DND-41 (cell line): ENCODE measurements around the gene MTFMT.

Experiments used
- ATAC-seq: fragments of 200-7000 bp; cut with Tn5 transposase; 3 replicates; pipeline ENCODE4 v1.9.1; 2021; ENCODE audit warnings: low read depth; ENCODE audit not compliant: insufficient read depth
- DNase-seq: peaks from one replicate; pipeline ENCODE4 v3.0.0-alpha.2; 2020
- H2AFZ ChIP-seq: 2 replicates; pipeline ENCODE4 v1.6.0; 2012; ENCODE audit warnings: low read depth, low read length
- H3K27ac ChIP-seq: 2 replicates; pipeline ENCODE4 v1.5.1; 2012; ENCODE audit warnings: low read length, inconsistent platforms
- H3K27me3 ChIP-seq: fragments of 200-600 bp; sonication (generic); 2 replicates; pipeline ENCODE4 v1.6.0; 2012; ENCODE audit warnings: low read length, mild to moderate bottlenecking, inconsistent platforms; ENCODE audit not compliant: insufficient read depth, poor library complexity
- H3K36me3 ChIP-seq: 2 replicates; pipeline ENCODE4 v1.5.1; 2012; ENCODE audit warnings: low read length, inconsistent platforms; ENCODE audit not compliant: insufficient read depth
- H3K4me1 ChIP-seq: 2 replicates; pipeline ENCODE4 v1.5.1; 2012; ENCODE audit warnings: mild to moderate bottlenecking, low read length; ENCODE audit not compliant: insufficient read depth
- H3K4me2 ChIP-seq: 2 replicates; pipeline ENCODE4 v1.6.0; 2012; ENCODE audit warnings: mild to moderate bottlenecking, moderate library complexity, low read length, inconsistent platforms; ENCODE audit not compliant: insufficient read depth
- H3K4me3 ChIP-seq, 2 experiments: fragments of 200-600 bp in 1 of 2; shearing (Covaris generic) in 1 of 2; 2 replicates each; pipeline ENCODE4 v1.5.1; 2012 to 2016; ENCODE audit warnings: inconsistent platforms in 2 of 2, low read length in 2 of 2, mild to moderate bottlenecking in 2 of 2, low read depth in 1 of 2, moderate library complexity in 1 of 2
- H3K79me2 ChIP-seq: 2 replicates; pipeline ENCODE4 v1.6.0; 2012; ENCODE audit warnings: low read length, inconsistent platforms; ENCODE audit not compliant: insufficient read depth
- H3K9ac ChIP-seq: 2 replicates; pipeline ENCODE4 v1.6.0; 2012; ENCODE audit warnings: low read depth, mild to moderate bottlenecking, inconsistent platforms, low read length, moderate library complexity
- H3K9me3 ChIP-seq: 2 replicates; pipeline ENCODE4 v1.5.1; 2012; ENCODE audit warnings: low read length, moderate library complexity, mild to moderate bottlenecking, inconsistent platforms; ENCODE audit not compliant: insufficient read depth, severe bottlenecking
- H4K20me1 ChIP-seq: 2 replicates; pipeline ENCODE4 v1.6.0; 2012; ENCODE audit warnings: low read length; ENCODE audit not compliant: insufficient read depth
- EZH2 ChIP-seq: IDR thresholded peaks from 3 replicates; pipeline ENCODE4 v1.6.1; 2012; ENCODE audit warnings: borderline replicate concordance, low read depth, mild to moderate bottlenecking, moderate library complexity, low read length, inconsistent platforms; ENCODE audit not compliant: severe bottlenecking
- TF ChIP-seq, protein P1 (sequence below): IDR thresholded peaks from 2 replicates; pipeline ENCODE4 v1.5.1; 2012; ENCODE audit warnings: borderline replicate concordance, low read length, moderate library complexity, mild to moderate bottlenecking; ENCODE audit not compliant: poor library complexity, severe bottlenecking; ENCODE audit errors: extremely low read depth

Gene MTFMT

DNA sequence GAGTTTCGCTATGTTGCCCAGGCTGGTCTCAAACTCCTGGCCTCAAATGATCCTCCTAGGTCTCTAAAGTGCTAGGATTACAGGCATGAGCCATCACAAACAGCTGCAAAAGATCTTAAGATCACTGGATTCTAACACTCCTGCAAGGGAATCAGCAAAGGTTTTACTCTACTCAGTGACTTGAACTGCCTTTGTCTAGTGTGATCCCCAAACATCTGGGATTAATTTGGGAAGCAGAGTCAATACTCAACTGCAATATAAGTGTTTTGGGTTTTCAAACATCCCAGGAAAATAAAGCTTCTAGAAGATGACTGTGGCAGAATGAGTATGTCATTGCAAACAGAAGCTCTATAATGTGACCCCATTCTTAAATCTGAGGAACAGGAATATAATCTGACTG is 47.0 kb downstream of the MTFMT start:
- peaks cover 8% of the 10 kb centered on the region for H3K4me1 ChIP-seq
- peaks cover 25% of the 10 kb centered on the region for H3K36me3 ChIP-seq

GRCh38 chr15:64981812-64982431 is 47.5 kb downstream of the MTFMT start:
- Histone ChIP-seq H3K36me3 (peaks cover 28% of the 10 kb centered on the region), H3K79me2 (peaks cover 14% of the 10 kb centered on the region)

More for the DNA sequence above, 47.0 kb downstream of the MTFMT start:
- H2AFZ ChIP-seq: no peak overlapping the region
- ATAC-seq (no peak), DNase-seq (no peak)
- peaks cover 20% of the 10 kb centered on the region for H3K79me2 ChIP-seq
- no peak overlapping the region for H3K9ac ChIP-seq
- no peak overlapping the region for H3K4me3 ChIP-seq
- no peak overlapping the region for H3K27ac ChIP-seq
- H3K27me3 ChIP-seq: no peaks in the 10 kb centered on the region
- H3K4me2 ChIP-seq: no peak overlapping the region
- no peaks in the 10 kb centered on the region; the same call in 1 of the 2 replicates for H4K20me1 ChIP-seq
- TF ChIP-seq, protein P1, sequence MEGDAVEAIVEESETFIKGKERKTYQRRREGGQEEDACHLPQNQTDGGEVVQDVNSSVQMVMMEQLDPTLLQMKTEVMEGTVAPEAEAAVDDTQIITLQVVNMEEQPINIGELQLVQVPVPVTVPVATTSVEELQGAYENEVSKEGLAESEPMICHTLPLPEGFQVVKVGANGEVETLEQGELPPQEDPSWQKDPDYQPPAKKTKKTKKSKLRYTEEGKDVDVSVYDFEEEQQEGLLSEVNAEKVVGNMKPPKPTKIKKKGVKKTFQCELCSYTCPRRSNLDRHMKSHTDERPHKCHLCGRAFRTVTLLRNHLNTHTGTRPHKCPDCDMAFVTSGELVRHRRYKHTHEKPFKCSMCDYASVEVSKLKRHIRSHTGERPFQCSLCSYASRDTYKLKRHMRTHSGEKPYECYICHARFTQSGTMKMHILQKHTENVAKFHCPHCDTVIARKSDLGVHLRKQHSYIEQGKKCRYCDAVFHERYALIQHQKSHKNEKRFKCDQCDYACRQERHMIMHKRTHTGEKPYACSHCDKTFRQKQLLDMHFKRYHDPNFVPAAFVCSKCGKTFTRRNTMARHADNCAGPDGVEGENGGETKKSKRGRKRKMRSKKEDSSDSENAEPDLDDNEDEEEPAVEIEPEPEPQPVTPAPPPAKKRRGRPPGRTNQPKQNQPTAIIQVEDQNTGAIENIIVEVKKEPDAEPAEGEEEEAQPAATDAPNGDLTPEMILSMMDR: no peak
- no peak for TF ChIP-seq EZH2
- no peaks in the 10 kb centered on the region for H3K9me3 ChIP-seq

GRCh38 chr15:64979252-64979710 is 50.2 kb downstream of the MTFMT start:
- Histone ChIP-seq H3K9ac (no peak overlapping the region), H3K36me3 (peaks cover 35% of the 10 kb centered on the region), H3K27me3 (no peaks in the 10 kb centered on the region), H3K4me3 (no peak overlapping the region), H2AFZ (no peak overlapping the region), H3K9me3 (no peaks in the 10 kb centered on the region), H4K20me1 (no peaks in the 10 kb centered on the region; the same call in 1 of the 2 replicates), H3K4me1 (no peaks in the 10 kb centered on the region), H3K27ac (no peak overlapping the region), H3K79me2 (peaks cover 2% of the 10 kb centered on the region; the same call in 1 of the 2 replicates), H3K4me2 (no peak overlapping the region)
- no peak for DNase-seq
- TF ChIP-seq EZH2: no peak
- TF ChIP-seq, protein P1: no peak
- ATAC-seq: no peak

More at GRCh38 chr15:64981812-64982431, 47.5 kb downstream of the MTFMT start:
- H3K4me1 ChIP-seq: peaks cover 3% of the 10 kb centered on the region
- DNase-seq (no peak), ATAC-seq (no peak)
- no peak overlapping the region for H2AFZ ChIP-seq
- H3K27me3 ChIP-seq: no peaks in the 10 kb centered on the region
- H3K9me3 ChIP-seq: no peaks in the 10 kb centered on the region
- no peak overlapping the region for H3K4me3 ChIP-seq
- H3K27ac ChIP-seq: no peak overlapping the region
- no peak overlapping the region for H3K9ac ChIP-seq
- TF ChIP-seq, protein P1: no peak
- H3K4me2 ChIP-seq: no peak overlapping the region
- H4K20me1 ChIP-seq: no peaks in the 10 kb centered on the region; the same call in 1 of the 2 replicates

GRCh38 chr15:64975390-64975789 is 54.0 kb downstream of the MTFMT start:
- ATAC-seq (no peak), DNase-seq (no peak)
- Histone ChIP-seq H3K27me3 (no peaks in the 10 kb centered on the region), H3K4me1 (no peaks in the 10 kb centered on the region), H3K9ac (no peak overlapping the region), H3K27ac (no peak overlapping the region), H4K20me1 (no peaks in the 10 kb centered on the region), H3K4me2 (no peak overlapping the region), H3K79me2 (no peaks in the 10 kb centered on the region), H2AFZ (no peak overlapping the region), H3K36me3 (peaks cover 54% of the 10 kb centered on the region), H3K4me3 (no peak overlapping the region), H3K9me3 (no peaks in the 10 kb centered on the region)
- TF ChIP-seq, protein P1: no peak
- TF ChIP-seq EZH2: no peak
